Activated naive CD8-positive, alpha-beta T cell treated with anti-CD3 and anti-CD28 coated beads for 36 hours (primary cell): Measurements from ENCODE around the gene LSP1. TPM values are rescaled to one million over a fixed set of nuclear protein-coding genes. Genes with fewer than 3 reads are reported as not detected.

Experiments
- DNase-seq: peaks from one replicate; pipeline ENCODE4 v3.0.0; 2021
- H3K27ac Mint-ChIP-seq: one replicate; pipeline ENCODE4 v1.8.0; 2022; ENCODE audit warnings: mild to moderate bottlenecking, moderate library complexity, mixed read lengths
- H3K27me3 Mint-ChIP-seq: one replicate; pipeline ENCODE4 v1.8.0; 2022; ENCODE audit warnings: mild to moderate bottlenecking, mixed read lengths
- H3K36me3 Mint-ChIP-seq: one replicate; pipeline ENCODE4 v1.8.0; 2021; ENCODE audit warnings: mild to moderate bottlenecking, mixed read lengths
- H3K4me1 Mint-ChIP-seq: one replicate; pipeline ENCODE4 v1.8.0; 2021; ENCODE audit warnings: mixed read lengths
- H3K4me3 Mint-ChIP-seq: one replicate; pipeline ENCODE4 v1.8.0; 2022; ENCODE audit warnings: mild to moderate bottlenecking, moderate library complexity, mixed read lengths
- H3K9me3 Mint-ChIP-seq: one replicate; pipeline ENCODE4 v1.8.0; 2022; ENCODE audit warnings: mixed read lengths
- total RNA-seq, 2 experiments: library from RNA; stranded (reverse); gene quantifications; one replicate each; pipeline ENCODE4 v1.2.3, GENCODE V29; 2021

The LSP1 gene
- total RNA-seq, 2 experiments from 2014 or later, result 147 to 148 TPM

- Mint-ChIP-seq H3K36me3 (peaks cover 3% of the 10 kb centered on the region), H3K27me3 (no peaks in the 10 kb centered on the region), H3K4me3 (no peak overlapping the region), H3K9me3 (no peaks in the 10 kb centered on the region), H3K27ac (no peak overlapping the region), H3K4me1 (peaks cover 21% of the 10 kb centered on the region)
- DNase-seq, result no peak
Measured at GRCh38 chr11:1859004-1859403, 6.1 kb downstream of the LSP1 start.

- no peaks in the 10 kb centered on the region for H3K27me3 Mint-ChIP-seq
- DNase-seq, result no peak
- no peak overlapping the region for H3K27ac Mint-ChIP-seq
- peaks cover 3% of the 10 kb centered on the region for H3K36me3 Mint-ChIP-seq
- no peak overlapping the region for H3K4me3 Mint-ChIP-seq
- no peaks in the 10 kb centered on the region for H3K9me3 Mint-ChIP-seq
- peaks cover 20% of the 10 kb centered on the region for H3K4me1 Mint-ChIP-seq
Measured at GRCh38 chr11:1860108-1860507, 7.2 kb downstream of the LSP1 start.

- Mint-ChIP-seq H3K4me1 (peaks cover 11% of the 10 kb centered on the region), H3K27ac (no peak overlapping the region)
- no peak for DNase-seq
Measured at GRCh38 chr11:1861435-1862411, 8.8 kb downstream of the LSP1 start.

GRCh38 chr11:1862588-1863351 lies 9.9 kb downstream of the LSP1 start:
- DNase-seq, result no peak
- Mint-ChIP-seq H3K9me3 (no peaks in the 10 kb centered on the region), H3K36me3 (peaks cover 4% of the 10 kb centered on the region), H3K27me3 (no peaks in the 10 kb centered on the region), H3K4me3 (no peak overlapping the region), H3K4me1 (peaks cover 15% of the 10 kb centered on the region), H3K27ac (no peak overlapping the region)

More at GRCh38 chr11:1861435-1862411, 8.8 kb downstream of the LSP1 start:
- peaks cover 4% of the 10 kb centered on the region for H3K36me3 Mint-ChIP-seq
- no peaks in the 10 kb centered on the region for H3K9me3 Mint-ChIP-seq
- no peak overlapping the region for H3K4me3 Mint-ChIP-seq
- no peaks in the 10 kb centered on the region for H3K27me3 Mint-ChIP-seq

- no peak for DNase-seq
- Mint-ChIP-seq H3K27me3 (no peaks in the 10 kb centered on the region), H3K9me3 (no peaks in the 10 kb centered on the region), H3K36me3 (peaks cover 4% of the 10 kb centered on the region), H3K27ac (no peak overlapping the region), H3K4me1 (peaks cover 18% of the 10 kb centered on the region), H3K4me3 (no peak overlapping the region)
Measured at GRCh38 chr11:1863352-1864216, 10.7 kb downstream of the LSP1 start.

- no peak overlapping the region for H3K27ac Mint-ChIP-seq
- H3K4me1 Mint-ChIP-seq, result peaks cover 20% of the 10 kb centered on the region
- peaks cover 4% of the 10 kb centered on the region for H3K36me3 Mint-ChIP-seq
- H3K27me3 Mint-ChIP-seq, result no peaks in the 10 kb centered on the region
- no peaks in the 10 kb centered on the region for H3K9me3 Mint-ChIP-seq
- no peak overlapping the region for H3K4me3 Mint-ChIP-seq
- DNase-seq, result no peak
Measured at GRCh38 chr11:1864231-1864630, 11.3 kb downstream of the LSP1 start.

GRCh38 chr11:1864831-1865665 lies 12.2 kb downstream of the LSP1 start:
- DNase-seq, result no peak
- H3K9me3 Mint-ChIP-seq, result no peaks in the 10 kb centered on the region
- H3K27ac Mint-ChIP-seq, result no peak overlapping the region
- peaks cover 2% of the 10 kb centered on the region for H3K36me3 Mint-ChIP-seq
- no peaks in the 10 kb centered on the region for H3K27me3 Mint-ChIP-seq
- H3K4me1 Mint-ChIP-seq, result peaks cover 21% of the 10 kb centered on the region
- no peak overlapping the region for H3K4me3 Mint-ChIP-seq

GRCh38 chr11:1866226-1866625 lies 13.3 kb downstream of the LSP1 start:
- peaks cover 32% of the 10 kb centered on the region for H3K4me1 Mint-ChIP-seq
- H3K36me3 Mint-ChIP-seq, result peaks cover 2% of the 10 kb centered on the region
- no peaks in the 10 kb centered on the region for H3K9me3 Mint-ChIP-seq
- no peaks in the 10 kb centered on the region for H3K27me3 Mint-ChIP-seq
- H3K4me3 Mint-ChIP-seq, result no peak overlapping the region
- H3K27ac Mint-ChIP-seq, result no peak overlapping the region
- no peak for DNase-seq

GRCh38 chr11:1866776-1867175 lies 13.9 kb downstream of the LSP1 start:
- no peak overlapping the region for H3K4me3 Mint-ChIP-seq
- H3K9me3 Mint-ChIP-seq, result no peaks in the 10 kb centered on the region
- H3K27me3 Mint-ChIP-seq, result no peaks in the 10 kb centered on the region
- H3K4me1 Mint-ChIP-seq, result peaks cover 35% of the 10 kb centered on the region
- no peak for DNase-seq
- peaks cover 2% of the 10 kb centered on the region for H3K36me3 Mint-ChIP-seq
- H3K27ac Mint-ChIP-seq, result no peak overlapping the region

- Mint-ChIP-seq H3K27me3 (no peaks in the 10 kb centered on the region), H3K9me3 (no peaks in the 10 kb centered on the region), H3K4me1 (peaks cover 38% of the 10 kb centered on the region), H3K27ac (no peak overlapping the region), H3K36me3 (peaks cover 2% of the 10 kb centered on the region), H3K4me3 (no peak overlapping the region)
- no peak for DNase-seq
Measured at GRCh38 chr11:1867381-1867780, 14.5 kb downstream of the LSP1 start.

- Mint-ChIP-seq H3K27ac (no peak overlapping the region), H3K4me3 (no peak overlapping the region), H3K4me1 (peaks cover 43% of the 10 kb centered on the region), H3K9me3 (no peaks in the 10 kb centered on the region), H3K36me3 (peaks cover 2% of the 10 kb centered on the region), H3K27me3 (no peaks in the 10 kb centered on the region)
- no peak for DNase-seq
Measured at GRCh38 chr11:1868056-1868635, 15.3 kb downstream of the LSP1 start.

- H3K36me3 Mint-ChIP-seq, result peaks cover 2% of the 10 kb centered on the region
- peaks cover 43% of the 10 kb centered on the region for H3K4me1 Mint-ChIP-seq
- no peak overlapping the region for H3K4me3 Mint-ChIP-seq
- no peaks in the 10 kb centered on the region for H3K9me3 Mint-ChIP-seq
- no peak for DNase-seq
- H3K27ac Mint-ChIP-seq, result no peak overlapping the region
- H3K27me3 Mint-ChIP-seq, result no peaks in the 10 kb centered on the region
Measured at GRCh38 chr11:1868636-1869291, 15.9 kb downstream of the LSP1 start.
